Measurements from ENCODE around the gene DRD5.

DNA sequence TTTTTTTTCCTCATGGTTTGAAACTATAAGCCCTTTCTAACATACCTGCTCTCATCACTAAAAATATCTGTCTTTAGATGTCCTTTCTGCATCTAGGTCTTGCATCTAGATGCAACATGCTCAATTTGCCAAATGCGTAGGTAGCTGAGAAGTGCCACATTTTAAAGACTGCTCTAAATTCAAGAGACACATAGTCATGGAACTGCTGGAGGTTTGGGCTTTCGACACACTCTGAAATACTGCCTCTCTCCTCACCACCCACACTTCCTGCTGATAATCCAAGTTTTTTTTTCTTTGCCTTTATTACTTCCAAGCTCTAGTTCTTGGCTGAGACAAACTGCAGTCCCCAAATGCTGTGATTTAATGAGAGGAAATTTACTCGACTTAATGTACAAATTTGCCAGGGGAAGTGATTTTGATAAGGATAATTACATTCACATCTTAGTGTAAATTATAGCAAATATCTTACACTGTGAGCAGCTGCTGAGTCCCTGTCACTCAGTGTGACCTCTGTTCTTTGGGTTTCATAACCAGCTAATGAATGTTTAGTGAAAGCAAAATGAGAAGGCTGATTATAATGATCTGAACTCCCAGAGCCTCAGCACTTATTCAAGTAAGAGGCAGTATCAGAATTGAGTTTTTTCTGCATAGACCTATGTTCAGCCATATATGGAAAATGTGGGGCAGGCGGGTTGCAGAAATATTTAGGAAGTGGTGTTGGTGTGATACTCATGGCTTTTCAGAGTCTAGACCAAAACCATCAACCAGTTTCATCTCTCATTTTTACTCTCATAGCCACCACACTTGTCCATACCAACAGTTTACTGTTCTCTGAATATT lies 31.3 kb downstream of the DRD5 start:
- TF ChIP-seq GATA3 (IDR thresholded peaks at IDR 0.05; ENCODE audit: low read depth, low read length) (no peak), GATA2 (IDR thresholded peaks at IDR 0.05; ENCODE audit: low read depth, low read length) (no peak)
